GM12878 (cell line): ENCODE results near the gene ZDHHC11B. TPM values are rescaled to one million over a fixed set of nuclear protein-coding genes. Genes with fewer than 3 reads are reported as not detected.
"Not testable (repeated sequence)": the region's sequence is repeated elsewhere in the genome, so short reads cannot be mapped to it uniquely, and the experiment has no call there.

ENCODE experiments used
- ATAC-seq: fragments of 200-7000 bp; cut with Tn5 transposase; 3 replicates; pipeline ENCODE4 v1.9.1; 2020; ENCODE audit warnings: mild to moderate bottlenecking, moderate library complexity
- BruUV-seq: library from RNA; stranded (reverse); fragments of 400-500 nt; replicated peaks from 2 replicates; lab custom pipeline; 2021; lab: Mats Ljungman, UMichigan
- CTCF ChIA-PET: fragments of 300-600 bp; sonication (Branson Sonifier 250); formaldehyde crosslinking; extraction: SDS; loops from one replicate; lab custom pipeline; 2021; ENCODE audit warnings: inconsistent platforms; lab: Yijun Ruan, JAX
- POLR2A ChIA-PET: fragments of 350-600 bp; formaldehyde crosslinking; extraction: SDS; loops from one replicate; lab custom pipeline; 2021; ENCODE audit warnings: inconsistent platforms; lab: Charles Lee
- RAD21 ChIA-PET: fragments of 300-600 bp; sonication (Branson Sonifier 250); formaldehyde crosslinking; loops from one replicate; lab custom pipeline; 2023; ENCODE audit warnings: antibody characterized with exemption; ENCODE audit not compliant: unreplicated experiment; lab: Charles Lee
- SMC1A ChIA-PET: fragments of 300-600 bp; sonication (Branson Sonifier 250); formaldehyde crosslinking; loops from one replicate; lab custom pipeline; 2023; ENCODE audit not compliant: unreplicated experiment, uncharacterized antibody; lab: Charles Lee
- DNase-seq: peaks from one replicate; pipeline ENCODE4 v3.0.0-alpha.2; 2011; ENCODE audit warnings: low read depth, low spot score
- FAIRE-seq: peaks from 3 replicates; lab custom pipeline; 2011; peaks lifted over from hg19 to GRCh38; lab: Jason Lieb, UNC
- H2AFZ ChIP-seq: 2 replicates; pipeline ENCODE4 v1.6.0; 2011; ENCODE audit warnings: low read depth, low read length, control low read depth; ENCODE audit not compliant: control insufficient read depth
- H3K27ac ChIP-seq: 2 replicates; pipeline ENCODE4 v1.5.1; 2011; ENCODE audit warnings: control low read depth; ENCODE audit not compliant: control insufficient read depth, insufficient read depth
- H3K27me3 ChIP-seq, 2 experiments: replicated peaks in 1 of 2; 2 replicates each; pipeline versions ENCODE4 v1.6.0 to v1.6.1; 2011; ENCODE audit warnings: low read length in 1 of 2; ENCODE audit not compliant: control insufficient read depth in 2 of 2, insufficient read depth in 2 of 2
- H3K36me3 ChIP-seq, 2 experiments: 2 replicates each; pipeline ENCODE4 v1.5.1; 2011; ENCODE audit warnings: low read length in 1 of 2; ENCODE audit not compliant: control insufficient read depth in 2 of 2, insufficient read depth in 2 of 2
- H3K4me1 ChIP-seq: 2 replicates; pipeline ENCODE4 v1.6.1; 2011; ENCODE audit warnings: mild to moderate bottlenecking, low read length, moderate library complexity, mixed read lengths; ENCODE audit not compliant: control insufficient read depth, insufficient read depth
- H3K4me2 ChIP-seq: 2 replicates; pipeline ENCODE4 v1.6.0; 2011; ENCODE audit warnings: control low read depth; ENCODE audit not compliant: control insufficient read depth, insufficient read depth
- H3K4me3 ChIP-seq: fragments of 200-600 bp; sonication (generic); 2 replicates; pipeline ENCODE4 v1.5.1; 2016
- H3K79me2 ChIP-seq: 2 replicates; pipeline ENCODE4 v1.6.0; 2011; ENCODE audit warnings: low read length; ENCODE audit not compliant: control insufficient read depth, insufficient read depth
- H3K9ac ChIP-seq: 2 replicates; pipeline ENCODE4 v1.8.0; 2011; ENCODE audit warnings: low read length, control low read depth, mixed read lengths; ENCODE audit not compliant: control insufficient read depth, insufficient read depth
- H3K9me3 ChIP-seq: replicated peaks from 3 replicates; pipeline ENCODE4 v1.5.1; 2011; ENCODE audit warnings: mild to moderate bottlenecking, low read length; ENCODE audit not compliant: control insufficient read depth, insufficient read depth
- H4K20me1 ChIP-seq: 2 replicates; pipeline ENCODE4 v1.6.0; 2011; ENCODE audit not compliant: control insufficient read depth, insufficient read depth
- CHD4 ChIP-seq: fragments of 200-600 bp; sonication (generic); IDR thresholded peaks from 2 replicates; pipeline ENCODE4 v1.6.1; 2016; ENCODE audit warnings: mild to moderate bottlenecking
- MTA2 ChIP-seq: fragments of 450-650 bp; IDR thresholded peaks from 2 replicates; pipeline ENCODE4 v1.6.1; 2016; ENCODE audit warnings: low read depth, mild to moderate bottlenecking, moderate library complexity
- PKNOX1 ChIP-seq: fragments of 450-650 bp; IDR thresholded peaks from 2 replicates; pipeline ENCODE4 v1.6.1; 2016; ENCODE audit warnings: mild to moderate bottlenecking
- ZNF24 ChIP-seq: fragments of 450-650 bp; IDR thresholded peaks from 2 replicates; pipeline ENCODE4 v1.6.1; 2017; ENCODE audit warnings: antibody characterized with exemption, mild to moderate bottlenecking
- WGBS: methylation state at CpG from one replicate; pipeline ENCODE4 v1.1.6; 2016; ENCODE audit warnings: low lambda C conversion rate; ENCODE audit not compliant: insufficient replicate concordance, insufficient coverage; ENCODE audit errors: missing lambda C conversion rate; 5-methylcytosine and 5-hydroxymethylcytosine counted together
- in situ Hi-C: fragments of 300-500 bp; cut with MboI; formaldehyde crosslinking; loops from 9 replicates; pipeline ENCODE4 v1.14.3; 2018; ENCODE audit warnings: mixed read lengths
- intact Hi-C: fragments of 100-400 bp; cut with micrococcal nuclease; formaldehyde crosslinking; loops from one replicate; pipeline ENCODE4 v1.14.2; 2022; ENCODE audit not compliant: unreplicated experiment
- polyA plus RNA-seq, 11 experiments: library from polyadenylated mRNA; depleted of rRNA in 4 of 11; unstranded in 6 of 11; stranded (reverse) in 5 of 11; fragments of >200 nt; fragmentation: Nextera tagmentation in 4 of 11; fragmentation: Illumina TruSeq in 1 of 11; extraction: Ambion mirVana in 4 of 11; extraction: Trizol in 1 of 11; gene quantifications; 1 replicate in 1 of 11; 2 replicates in 10 of 11; pipeline versions ENCODE4 v1.2.1 to v1.2.3, GENCODE V29; 2011 to 2016; ENCODE audit warnings: inconsistent platforms in 2 of 11, missing spikeins in 2 of 11, low read depth in 1 of 11
- total RNA-seq, 4 experiments: library from RNA; depleted of rRNA in 3 of 4; stranded (reverse); fragments of >200 nt in 3 of 4; fragmentation: Illumina TruSeq in 1 of 4; extraction: Trizol in 1 of 4; gene quantifications; 2 replicates each; pipeline versions ENCODE4 v1.2.1 to v1.2.3, GENCODE V29; 2013 to 2021
- TF ChIP-seq, protein P1 (sequence below): IDR thresholded peaks from 2 replicates; pipeline ENCODE4 v1.6.1; 2012; ENCODE audit warnings: low read length, inconsistent platforms

The ZDHHC11B gene
- total and polyA plus RNA-seq, 10 of the 15 experiments (the other 5 are each of a cell fraction or from before 2014, with no cell fraction given): 0.01 to 0.10 (median 0.09) TPM; not detected in 7

DNA sequence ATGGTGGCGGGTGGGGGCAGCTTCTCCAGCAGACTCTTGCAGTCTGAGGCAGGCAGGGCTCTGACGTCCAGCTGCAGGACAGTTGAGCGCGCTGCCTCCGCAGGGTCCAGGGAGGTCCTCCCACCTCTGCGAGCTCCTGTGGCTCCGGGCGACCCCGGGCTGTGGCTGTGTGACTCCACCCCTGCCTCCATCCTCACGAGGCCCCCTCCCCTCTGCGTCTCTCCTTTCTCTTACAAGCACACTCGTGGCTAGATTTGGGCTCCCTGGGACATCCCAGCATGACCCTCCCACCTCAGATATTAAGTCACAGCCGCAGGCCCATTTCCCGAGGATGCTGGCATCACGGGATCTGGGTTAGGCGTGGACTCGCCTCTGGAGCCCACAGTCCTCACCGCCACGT is 34.3 kb downstream of the ZDHHC11B start:
- DNase-seq, H3K9me3 ChIP-seq, H3K36me3 ChIP-seq, CTCF ChIA-PET, H3K27ac ChIP-seq, H4K20me1 ChIP-seq, FAIRE-seq, H3K79me2 ChIP-seq, RAD21 ChIA-PET, POLR2A ChIA-PET, H3K9ac ChIP-seq, H3K27me3 ChIP-seq, SMC1A ChIA-PET, H3K4me3 ChIP-seq, ATAC-seq, H3K4me2 ChIP-seq, intact Hi-C loops, BruUV-seq, H3K4me1 ChIP-seq, H2AFZ ChIP-seq: not testable (repeated sequence)
- WGBS: 55% methylated on average over 16 of the region's 19 CpGs
- in situ Hi-C loops: loop anchor here (5.0 kb wide), 1 partner anchor 102 kb away; the partner anchor contains the start of gene ZDHHC11

GRCh38 chr5:749101-749670 is 35.3 kb downstream of the ZDHHC11B start:
- no TSS peak for BruUV-seq
- intact Hi-C loops (no loop called here), in situ Hi-C loops (no loop called here)
- 30% methylated on average over 14 of the region's 14 CpGs for WGBS
- SMC1A ChIA-PET: no interaction called here
- H3K9me3 ChIP-seq: no peaks in the 10 kb centered on the region
- no peak for ATAC-seq
- CTCF ChIA-PET: no interaction called here
- no peak overlapping the region for H3K4me2 ChIP-seq
- no peak overlapping the region for H3K4me3 ChIP-seq
- no peak for TF ChIP-seq ZNF24
- TF ChIP-seq PKNOX1: no peak
- no peak for TF ChIP-seq MTA2
- TF ChIP-seq CHD4: no peak
- TF ChIP-seq, protein P1, sequence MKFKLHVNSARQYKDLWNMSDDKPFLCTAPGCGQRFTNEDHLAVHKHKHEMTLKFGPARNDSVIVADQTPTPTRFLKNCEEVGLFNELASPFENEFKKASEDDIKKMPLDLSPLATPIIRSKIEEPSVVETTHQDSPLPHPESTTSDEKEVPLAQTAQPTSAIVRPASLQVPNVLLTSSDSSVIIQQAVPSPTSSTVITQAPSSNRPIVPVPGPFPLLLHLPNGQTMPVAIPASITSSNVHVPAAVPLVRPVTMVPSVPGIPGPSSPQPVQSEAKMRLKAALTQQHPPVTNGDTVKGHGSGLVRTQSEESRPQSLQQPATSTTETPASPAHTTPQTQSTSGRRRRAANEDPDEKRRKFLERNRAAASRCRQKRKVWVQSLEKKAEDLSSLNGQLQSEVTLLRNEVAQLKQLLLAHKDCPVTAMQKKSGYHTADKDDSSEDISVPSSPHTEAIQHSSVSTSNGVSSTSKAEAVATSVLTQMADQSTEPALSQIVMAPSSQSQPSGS: no peak
- TF ChIP-seq, all 136 proteins: peak for 0
- POLR2A ChIA-PET: no interaction called here
- H3K79me2 ChIP-seq: no peaks in the 10 kb centered on the region
- no peaks in the 10 kb centered on the region for H3K4me1 ChIP-seq
- no peak for FAIRE-seq
- DNase-seq: no peak
- H3K36me3 ChIP-seq: no peaks in the 10 kb centered on the region
- H3K27me3 ChIP-seq: no peaks in the 10 kb centered on the region; a peak in 1 of 4 replicates
- no peak overlapping the region for H3K9ac ChIP-seq
- no peak overlapping the region for H2AFZ ChIP-seq
- RAD21 ChIA-PET: no interaction called here
- H3K27ac ChIP-seq: no peak overlapping the region
- no peaks in the 10 kb centered on the region for H4K20me1 ChIP-seq

- H3K4me2 ChIP-seq, DNase-seq, CTCF ChIA-PET, H3K4me3 ChIP-seq, H3K9ac ChIP-seq, SMC1A ChIA-PET, H3K27me3 ChIP-seq, BruUV-seq, H2AFZ ChIP-seq, H3K9me3 ChIP-seq, H4K20me1 ChIP-seq, RAD21 ChIA-PET, H3K36me3 ChIP-seq, H3K27ac ChIP-seq, H3K4me1 ChIP-seq, ATAC-seq, in situ Hi-C loops, POLR2A ChIA-PET, intact Hi-C loops, FAIRE-seq, H3K79me2 ChIP-seq: not testable (repeated sequence)
- 36% methylated on average over 18 of the region's 18 CpGs for WGBS
Measured at GRCh38 chr5:748011-748980, 36.2 kb downstream of the ZDHHC11B start.
